Lung (tissue), 12 donors: ENCODE measurements around the gene CHD6. TPM values are rescaled to one million over a fixed set of nuclear protein-coding genes. Genes with fewer than 3 reads are reported as not detected.

ENCODE experiments used
- ATAC-seq: fragments of 200-7000 bp; cut with Tn5 transposase; one replicate; pipeline ENCODE4 v1.9.1; 2020; ENCODE audit warnings: moderate number of reproducible peaks; ENCODE audit not compliant: insufficient read depth, low FRiP score
- DNase-seq, 3 donors: peaks; one replicate each; pipeline ENCODE4 v3.0.0-alpha.2; 2013 to 2017
- H3K27ac ChIP-seq, 2 donors: one replicate each; pipeline ENCODE4 v1.5.1; 2013; ENCODE audit warnings: mild to moderate bottlenecking in 2 of 2, moderate library complexity in 2 of 2, control low read depth in 1 of 2, inconsistent platforms in 1 of 2, low read depth in 1 of 2, low read length in 1 of 2
- H3K27me3 ChIP-seq, 3 donors: one replicate each; pipeline ENCODE4 v1.5.1; 2013; ENCODE audit warnings: low read length in 2 of 3; ENCODE audit not compliant: control insufficient read depth in 3 of 3, insufficient read depth in 3 of 3
- H3K36me3 ChIP-seq, 4 donors: one replicate each; pipeline ENCODE4 v1.5.1; 2013; ENCODE audit warnings: low read length in 4 of 4, mild to moderate bottlenecking in 1 of 4, moderate library complexity in 1 of 4; ENCODE audit not compliant: control insufficient read depth in 4 of 4, insufficient read depth in 4 of 4
- H3K4me1 ChIP-seq, 5 donors: one replicate each; pipeline ENCODE4 v1.5.1; 2013; ENCODE audit warnings: low read length in 5 of 5, mild to moderate bottlenecking in 2 of 5, moderate library complexity in 1 of 5; ENCODE audit not compliant: control insufficient read depth in 5 of 5, insufficient read depth in 5 of 5
- H3K4me3 ChIP-seq: one replicate; pipeline ENCODE4 v1.5.1; 2013; ENCODE audit warnings: mild to moderate bottlenecking, control low read depth, moderate library complexity
- H3K9ac ChIP-seq, 2 donors: one replicate each; pipeline ENCODE4 v1.5.1; 2013; ENCODE audit warnings: low read length in 2 of 2, control low read depth in 1 of 2; ENCODE audit not compliant: insufficient read depth in 1 of 2
- H3K9me3 ChIP-seq, 4 donors: one replicate each; pipeline ENCODE4 v1.5.1; 2013; ENCODE audit warnings: low read length in 3 of 4, mild to moderate bottlenecking in 1 of 4, moderate library complexity in 1 of 4; ENCODE audit not compliant: control insufficient read depth in 4 of 4, insufficient read depth in 3 of 4
- WGBS, 2 donors: extraction: QIAGEN DNeasy Blood & Tissue Kit; methylation state at CpG; one replicate each; pipeline ENCODE4 v1.1.7; 2013; 5-methylcytosine and 5-hydroxymethylcytosine counted together
- polyA plus RNA-seq, 2 donors: library from polyadenylated mRNA; stranded (reverse); fragments of 200-250 nt; gene quantifications; one replicate each; pipeline ENCODE4 v1.2.1, GENCODE V29; 2013
- total RNA-seq, 2 donors: library from RNA; depleted of rRNA in 1 of 2; stranded (reverse); fragments of >200 nt in 1 of 2; gene quantifications; one replicate each; pipeline ENCODE4 v1.2.1, GENCODE V29; 2014 to 2021
- TF ChIP-seq, protein P1 (sequence below): IDR thresholded peaks from 2 replicates; pipeline ENCODE4 v1.5.1; 2012; ENCODE audit warnings: mild to moderate bottlenecking; ENCODE audit errors: control extremely low read depth, extremely low read depth
- donor health status: control.
- donor health status: control.
- donor health status: Bipolar disorder and iron deficiency.
- donor health status: healthy.
- donor health status: DM: yes; HTN: yes; CAD: no.

CHD6 gene
- total and polyA plus RNA-seq, 4 donors: 5.0 to 95.3 (median 21.0) TPM

DNA sequence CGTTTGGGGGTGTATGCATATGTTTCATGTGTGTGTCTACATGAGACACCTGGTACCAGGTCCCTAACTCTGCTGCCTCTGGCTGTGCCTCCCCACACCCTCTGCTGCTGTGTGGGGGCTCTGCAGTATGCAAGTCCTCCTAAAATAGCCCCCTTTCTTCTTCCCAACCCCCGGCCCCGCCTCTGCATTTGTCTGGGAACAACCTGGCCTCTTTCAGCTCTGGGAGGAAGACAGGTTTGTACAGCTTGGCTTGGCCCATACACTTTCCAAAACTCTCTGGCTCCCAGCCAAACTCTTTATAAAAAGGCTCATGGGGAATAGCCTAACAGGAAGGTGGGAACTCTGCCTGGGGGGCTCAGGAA, 224.5 kb downstream of the CHD6 start:
- Histone ChIP-seq H3K27ac (no peak overlapping the region), H3K27me3 (no peaks in the 10 kb centered on the region), H3K36me3 (no peaks in the 10 kb centered on the region), H3K4me3 (no peak overlapping the region), H3K4me1 (peaks cover 0 to 16% (median 8%) of the 10 kb centered on the region in 5 donors), H3K9me3 (no peaks in the 10 kb centered on the region), H3K9ac (no peak overlapping the region)
- 84 to 100% methylated on average over 3 of the region's 3 CpGs for WGBS, 2 donors
- no peak for ATAC-seq
- DNase-seq: no peak
- TF ChIP-seq, protein P1, sequence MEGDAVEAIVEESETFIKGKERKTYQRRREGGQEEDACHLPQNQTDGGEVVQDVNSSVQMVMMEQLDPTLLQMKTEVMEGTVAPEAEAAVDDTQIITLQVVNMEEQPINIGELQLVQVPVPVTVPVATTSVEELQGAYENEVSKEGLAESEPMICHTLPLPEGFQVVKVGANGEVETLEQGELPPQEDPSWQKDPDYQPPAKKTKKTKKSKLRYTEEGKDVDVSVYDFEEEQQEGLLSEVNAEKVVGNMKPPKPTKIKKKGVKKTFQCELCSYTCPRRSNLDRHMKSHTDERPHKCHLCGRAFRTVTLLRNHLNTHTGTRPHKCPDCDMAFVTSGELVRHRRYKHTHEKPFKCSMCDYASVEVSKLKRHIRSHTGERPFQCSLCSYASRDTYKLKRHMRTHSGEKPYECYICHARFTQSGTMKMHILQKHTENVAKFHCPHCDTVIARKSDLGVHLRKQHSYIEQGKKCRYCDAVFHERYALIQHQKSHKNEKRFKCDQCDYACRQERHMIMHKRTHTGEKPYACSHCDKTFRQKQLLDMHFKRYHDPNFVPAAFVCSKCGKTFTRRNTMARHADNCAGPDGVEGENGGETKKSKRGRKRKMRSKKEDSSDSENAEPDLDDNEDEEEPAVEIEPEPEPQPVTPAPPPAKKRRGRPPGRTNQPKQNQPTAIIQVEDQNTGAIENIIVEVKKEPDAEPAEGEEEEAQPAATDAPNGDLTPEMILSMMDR: no peak

DNA sequence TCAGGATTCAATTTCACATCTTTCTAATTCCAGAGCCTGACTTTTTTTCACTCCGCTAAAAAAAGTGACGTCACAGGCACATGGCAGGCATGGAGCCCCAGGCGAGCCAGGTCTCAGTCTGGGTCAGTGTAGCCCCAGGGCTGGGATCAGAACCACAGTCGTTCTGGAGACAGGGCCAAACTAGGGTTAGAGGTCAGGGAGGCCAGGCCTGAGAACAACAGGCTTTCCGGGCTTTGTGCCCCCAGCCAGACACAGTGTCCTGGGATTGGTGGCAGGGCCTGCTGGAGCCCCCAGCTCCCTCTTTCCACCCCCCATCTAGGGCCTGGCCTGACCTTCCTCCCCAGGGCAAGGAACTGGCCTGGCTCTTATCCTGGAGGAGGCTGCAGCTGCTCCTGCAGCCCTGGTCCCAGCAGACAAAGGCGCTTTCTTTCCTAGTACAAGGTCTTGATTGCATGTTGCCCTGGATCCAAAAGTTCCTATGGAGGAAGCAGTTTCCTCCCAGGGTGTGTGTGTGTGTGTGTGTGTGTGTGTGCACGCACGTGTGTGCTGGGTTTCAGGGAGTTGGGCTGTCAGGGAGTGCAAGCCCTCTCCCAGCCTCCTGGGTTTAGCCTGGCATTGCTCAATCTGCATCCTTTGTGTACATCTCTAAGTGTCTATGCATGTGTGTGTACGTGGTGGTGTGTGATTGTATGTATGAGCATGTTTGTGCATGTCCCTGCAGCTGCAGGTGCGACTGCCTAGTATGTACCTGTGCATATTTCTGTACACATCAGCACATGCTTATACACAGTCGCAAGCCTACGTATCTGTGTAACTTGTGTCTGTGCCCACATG, 225.1 kb downstream of the CHD6 start:
- Histone ChIP-seq H3K9me3 (no peaks in the 10 kb centered on the region), H3K36me3 (no peaks in the 10 kb centered on the region), H3K27ac (no peak overlapping the region), H3K4me3 (no peak overlapping the region), H3K4me1 (peaks cover 0 to 10% (median 8%) of the 10 kb centered on the region in 5 donors), H3K27me3 (no peaks in the 10 kb centered on the region), H3K9ac (no peak overlapping the region)
- 75 to 85% methylated on average over 12 of the region's 12 CpGs for WGBS, 2 donors
- DNase-seq: peak in 1 of 3 donors; percentile 45
- no peak for ATAC-seq
- TF ChIP-seq, protein P1: no peak

DNA sequence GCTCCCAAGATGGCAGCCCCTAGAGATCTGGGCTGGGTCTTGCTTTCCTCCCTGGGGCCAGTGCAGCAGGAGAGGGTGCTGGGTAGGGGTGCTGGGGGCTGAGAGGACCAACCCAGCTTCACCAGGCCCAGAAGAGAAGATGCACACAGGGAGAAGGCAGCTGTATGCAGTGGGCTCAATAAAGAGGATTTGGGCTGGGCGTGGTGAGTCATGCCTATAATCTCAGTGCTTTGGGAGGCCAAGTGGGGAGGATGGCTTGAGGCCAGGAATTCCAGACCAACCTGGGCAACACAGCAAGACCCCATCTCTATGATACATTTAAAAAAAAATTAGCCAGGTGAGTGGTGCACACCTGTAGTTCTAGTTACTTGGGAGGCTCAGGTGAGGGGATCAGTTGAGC, 225.9 kb downstream of the CHD6 start:
- Histone ChIP-seq H3K36me3 (no peaks in the 10 kb centered on the region), H3K9ac (no peak overlapping the region), H3K27me3 (no peaks in the 10 kb centered on the region), H3K9me3 (no peaks in the 10 kb centered on the region), H3K4me1 (peaks cover 0 to 8% (median 6%) of the 10 kb centered on the region in 5 donors), H3K27ac (no peak overlapping the region), H3K4me3 (no peak overlapping the region)
- ATAC-seq (no peak), DNase-seq (no peak)
- TF ChIP-seq, protein P1: no peak
- WGBS, 2 donors: 92 to 94% methylated on average over 1 of the region's 1 CpG
